Stimulated activated CD4-positive, alpha-beta T cell treated with anti-CD3 and anti-CD28 coated beads, Interleukin-1b, Interleukin-23, amount 100 ng/mL, for 1 hour (primary cell): ENCODE results near the gene CEP128.

ENCODE experiments used
- DNase-seq, 2 donors: peaks; one replicate each; pipeline ENCODE4 v3.0.0-alpha.2; 2020; ENCODE audit warnings: low read depth in 2 of 2

Gene CEP128

DNA sequence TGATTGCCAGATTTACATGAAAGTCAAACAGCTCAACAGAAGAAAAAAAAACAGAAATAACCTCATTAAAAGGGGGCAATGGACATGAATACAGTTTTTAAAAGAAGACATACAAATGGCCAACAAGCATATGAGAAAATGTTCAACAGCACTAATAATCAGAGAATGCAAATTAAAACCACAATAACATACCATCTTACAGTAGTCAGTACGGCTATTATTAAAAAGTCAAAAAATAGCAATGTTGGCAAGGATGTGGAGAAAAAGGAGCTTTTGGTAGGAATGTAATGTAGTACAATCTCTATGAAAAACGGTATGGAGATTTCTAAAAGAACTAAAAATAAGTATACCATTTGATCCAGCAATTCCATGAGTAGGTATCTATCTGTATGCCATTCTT is 272.1 kb downstream of the CEP128 start:
- DNase-seq, result no peak

DNA sequence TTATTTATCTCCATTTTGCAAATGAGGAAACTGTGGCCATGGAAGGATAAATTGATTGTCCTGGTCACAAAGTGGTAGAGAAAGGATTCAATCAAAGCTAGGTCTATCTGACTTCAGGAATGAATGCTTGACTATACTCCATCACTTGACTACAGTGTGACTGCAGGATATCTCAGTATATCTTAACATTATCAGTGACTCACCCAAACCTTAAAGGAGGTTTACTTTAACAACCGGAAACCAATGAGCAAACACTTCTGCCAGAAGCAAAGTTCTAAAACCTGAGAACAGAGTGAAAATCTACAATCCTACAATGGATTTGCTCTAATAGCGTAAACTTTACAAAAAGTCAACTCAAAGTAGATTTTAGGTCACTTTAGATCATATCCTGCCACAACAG is 277.0 kb downstream of the CEP128 start:
- no peak for DNase-seq

DNA sequence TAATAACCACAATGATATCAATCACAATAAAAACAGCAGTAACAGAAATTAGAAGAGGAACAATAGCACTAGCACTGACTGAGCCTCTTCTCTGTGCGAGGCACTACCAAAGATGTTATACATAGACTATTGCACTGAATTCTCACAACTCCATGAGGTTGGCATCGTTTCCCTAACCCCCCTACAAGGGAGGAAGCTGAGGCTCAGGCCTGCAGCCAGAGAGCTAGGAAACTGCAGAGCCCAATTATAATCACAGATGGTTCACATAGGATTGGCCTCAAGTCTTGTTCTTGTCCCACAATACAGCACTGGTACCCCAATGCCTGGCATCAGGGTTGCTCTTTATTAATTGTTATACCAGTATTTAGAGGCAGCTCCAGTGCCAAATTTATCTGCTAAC is 278.0 kb downstream of the CEP128 start:
- no peak for DNase-seq

DNA sequence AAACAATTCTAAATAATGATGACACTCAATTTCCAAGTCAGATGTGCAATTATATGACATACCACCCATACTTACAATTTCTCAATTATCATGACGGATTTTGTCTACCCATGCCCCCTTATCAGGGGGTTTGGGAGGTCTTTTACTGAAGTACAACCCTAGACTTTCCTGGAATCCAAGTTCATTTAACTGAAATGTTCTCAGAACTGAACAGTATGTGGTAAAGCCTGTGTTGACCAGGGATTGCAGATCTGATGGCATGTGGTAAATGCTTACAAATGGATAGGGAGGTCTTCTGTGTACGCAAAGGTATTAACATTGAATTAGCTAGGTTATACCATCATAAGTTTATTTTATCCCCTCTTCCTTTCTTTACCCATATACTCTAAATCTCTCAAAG is 281.8 kb downstream of the CEP128 start:
- DNase-seq, result no peak

DNA sequence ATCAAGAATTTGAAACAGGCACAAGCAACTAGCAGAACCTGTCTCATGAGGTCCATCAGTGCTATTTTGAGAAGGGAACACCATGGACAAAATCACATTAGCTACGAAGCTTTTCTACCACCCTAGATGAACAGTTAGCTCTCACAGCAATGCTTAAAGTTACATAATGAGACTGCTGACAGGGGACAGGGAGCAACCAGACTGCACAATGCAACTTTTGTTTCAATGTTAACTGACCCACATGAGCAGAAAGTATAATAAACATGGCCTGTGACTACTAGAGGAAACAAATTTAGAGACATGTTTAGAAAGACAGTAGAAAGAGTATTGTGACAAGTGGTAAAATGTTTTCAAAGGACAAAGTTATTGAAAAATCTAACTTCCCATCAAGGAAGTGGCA is 282.8 kb downstream of the CEP128 start:
- no peak for DNase-seq

DNA sequence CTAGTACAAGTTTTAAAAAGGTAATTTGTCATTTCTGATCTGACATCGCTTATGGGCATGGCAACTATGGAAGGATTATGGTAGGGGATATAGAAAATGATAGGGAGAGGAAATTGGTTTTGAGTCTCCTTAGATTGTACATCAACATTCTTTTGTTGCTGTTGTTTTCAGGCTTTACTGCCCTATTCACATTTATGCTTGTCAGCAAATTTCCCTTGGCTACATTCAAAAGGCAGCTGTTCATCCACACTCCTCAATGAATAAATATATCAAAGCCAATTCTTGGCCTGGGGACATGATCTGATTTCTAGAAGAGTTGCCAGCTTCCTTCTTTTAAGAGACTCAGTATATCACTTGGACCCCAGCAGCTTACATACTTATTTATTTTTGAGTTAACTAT is 283.4 kb downstream of the CEP128 start:
- DNase-seq, result no peak

DNA sequence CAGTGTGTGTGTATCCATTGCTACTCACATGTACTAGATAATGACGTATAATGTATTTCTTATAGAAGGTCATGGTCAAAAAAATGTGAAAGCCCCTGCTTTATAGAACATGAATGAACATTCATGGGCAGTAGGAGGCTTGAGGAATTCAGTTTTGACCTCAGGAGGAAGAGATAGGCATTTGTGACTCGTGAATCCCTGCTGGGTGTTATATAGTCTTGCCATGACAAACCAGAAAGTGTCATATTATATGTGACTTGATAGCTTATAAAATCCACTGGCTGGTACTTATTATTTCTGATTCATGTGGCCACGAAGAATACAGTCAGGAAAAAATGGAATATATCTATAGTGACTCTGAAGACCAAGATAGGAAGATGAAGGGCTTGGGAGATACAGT is 287.6 kb downstream of the CEP128 start:
- DNase-seq, result no peak

DNA sequence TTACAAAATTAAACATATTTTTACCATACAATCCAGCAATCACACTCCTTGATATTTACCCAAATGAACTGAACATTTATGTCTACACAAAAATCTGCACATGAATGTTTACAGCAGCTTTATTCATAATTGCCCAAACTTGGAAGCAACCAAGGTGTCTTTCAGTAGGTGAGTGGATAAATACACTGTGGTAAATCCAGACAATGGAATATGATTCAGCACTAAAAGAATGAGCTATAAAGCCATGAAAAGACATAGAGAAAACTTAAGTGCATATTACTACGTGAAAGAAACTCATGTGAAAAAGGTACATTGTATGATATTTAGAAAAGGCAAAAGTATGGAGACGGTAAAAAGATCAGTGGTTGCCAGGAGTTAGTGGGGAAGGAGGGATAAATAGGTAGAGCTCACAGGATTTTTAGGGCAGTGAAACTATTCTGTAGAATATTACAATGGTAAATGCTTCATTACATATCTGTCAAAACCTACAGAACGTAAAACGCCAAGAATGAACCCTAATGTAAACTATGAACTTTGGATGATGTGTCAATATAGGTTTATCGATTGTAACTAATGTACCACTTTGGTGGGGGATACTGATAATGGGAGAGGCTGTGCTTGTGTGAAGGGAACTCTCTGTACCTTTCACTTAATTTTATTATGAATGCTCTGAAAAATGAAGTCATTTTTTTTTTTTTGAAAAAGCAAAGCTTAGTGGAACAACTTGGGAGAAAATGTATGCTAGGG is 295.7 kb downstream of the CEP128 start:
- DNase-seq, result no peak

DNA sequence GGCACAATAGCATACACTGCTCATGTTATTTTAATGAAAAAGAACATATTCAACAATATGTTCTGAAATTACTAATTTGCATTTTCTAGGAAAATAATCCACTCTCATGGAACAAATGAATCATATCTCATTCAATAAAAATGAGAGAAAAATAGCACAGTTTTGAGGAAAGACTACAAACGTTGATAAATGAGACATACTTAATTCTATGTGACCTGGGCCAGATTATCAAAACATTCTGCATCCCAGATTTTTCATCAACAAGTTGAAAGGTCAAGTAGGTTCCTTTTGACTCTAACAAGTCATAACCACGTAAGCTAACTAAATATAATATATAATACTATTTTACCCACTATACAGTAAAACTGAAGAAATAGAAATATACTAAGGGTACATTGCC is 296.7 kb downstream of the CEP128 start:
- no peak for DNase-seq

DNA sequence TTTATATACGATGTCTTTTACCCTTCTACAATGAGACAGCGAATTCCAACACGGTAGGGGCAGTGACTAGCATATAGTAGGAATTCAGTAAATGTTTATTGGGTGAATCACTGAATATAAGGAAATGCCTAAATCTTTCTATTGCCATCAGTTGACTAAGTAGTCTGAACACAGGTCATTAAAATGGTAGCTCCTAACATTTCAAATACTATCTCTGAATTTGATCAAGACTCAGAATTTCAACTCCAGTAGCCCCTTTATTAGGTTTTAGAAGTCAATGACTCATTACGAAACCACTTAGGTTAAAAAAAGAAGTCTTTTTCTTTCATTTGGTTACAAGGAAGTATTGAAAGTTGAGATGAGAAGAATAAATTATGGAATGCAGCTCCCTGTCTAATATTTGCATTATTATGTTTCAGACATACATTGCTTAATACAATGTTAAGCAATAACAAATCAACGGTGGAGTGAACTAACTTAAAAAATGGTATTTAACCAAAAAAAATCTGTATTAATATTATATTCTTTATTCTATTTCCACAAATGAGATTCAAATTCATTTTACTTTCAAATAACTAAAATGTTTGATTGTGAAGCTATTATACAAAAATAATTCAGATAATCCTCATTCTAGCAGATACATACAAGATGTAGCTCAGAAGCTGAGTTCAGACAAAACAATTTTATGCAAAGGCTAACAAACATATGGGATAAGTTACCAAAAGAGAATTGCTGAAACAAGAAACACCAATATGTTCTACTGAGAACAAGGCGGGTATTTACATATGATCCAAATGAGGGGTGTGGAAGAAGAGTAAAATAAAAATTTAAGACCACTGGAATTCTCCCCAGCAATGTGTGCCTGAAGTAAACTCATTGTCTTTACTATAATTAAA is 302.7 kb downstream of the CEP128 start:
- no peak for DNase-seq

DNA sequence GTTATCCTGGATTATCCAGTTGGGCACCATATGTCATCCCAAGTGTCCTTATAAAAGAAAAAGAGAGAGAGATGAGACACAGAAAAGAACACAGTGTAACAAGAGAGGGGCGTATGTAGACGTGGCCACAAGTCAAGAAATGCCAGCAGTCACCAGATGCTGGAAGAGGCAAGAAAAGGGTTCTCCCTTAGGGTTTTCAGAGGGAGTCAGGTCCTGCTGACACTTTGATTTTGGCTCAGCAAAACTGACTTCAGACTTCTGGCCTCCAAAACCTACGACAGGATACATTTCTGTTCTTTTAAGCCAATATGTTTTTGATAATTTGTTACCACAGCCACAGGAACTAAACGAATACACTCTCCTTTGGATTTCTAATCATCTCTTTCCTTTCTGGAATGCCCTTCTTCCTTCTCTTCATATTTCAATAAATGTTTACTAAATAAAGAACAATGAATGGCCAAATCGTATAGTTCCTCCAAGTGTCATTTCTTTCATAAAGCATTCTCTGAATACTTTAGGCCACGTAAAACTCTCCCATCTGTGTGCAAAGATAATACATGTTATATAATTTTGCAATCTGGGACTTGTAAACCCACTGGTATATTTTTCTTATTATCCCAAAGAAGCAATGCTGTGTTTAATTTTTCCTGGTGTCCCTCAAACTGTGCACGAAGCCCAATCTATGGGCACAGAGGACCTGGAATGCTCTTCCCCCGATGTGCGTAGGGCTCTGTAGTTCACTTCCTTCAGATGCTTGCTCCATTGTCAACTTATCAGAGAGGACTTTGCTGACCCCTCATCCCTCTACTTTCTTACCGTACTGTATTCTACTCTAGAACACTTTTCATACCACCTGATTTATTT is 303.6 kb downstream of the CEP128 start:
- DNase-seq, result no peak

DNA sequence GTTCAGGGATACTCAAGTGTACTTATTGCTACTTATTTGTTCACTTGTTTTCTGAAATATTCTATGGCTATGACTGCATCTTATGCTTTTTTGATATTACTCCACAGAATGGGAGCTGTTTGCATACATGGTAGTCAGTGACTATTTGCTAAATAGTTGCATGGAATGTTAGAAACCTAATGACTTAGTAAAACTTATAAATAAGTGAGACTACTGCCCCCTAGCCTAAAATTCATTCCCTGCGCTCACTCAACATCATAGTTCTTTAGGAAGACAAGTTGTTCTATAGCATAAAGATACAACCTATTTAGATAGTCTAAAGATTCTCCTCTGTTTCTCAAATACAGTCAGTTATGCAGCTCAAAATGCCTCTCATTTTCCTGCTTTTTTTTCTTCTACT is 305.5 kb downstream of the CEP128 start:
- no peak for DNase-seq

DNA sequence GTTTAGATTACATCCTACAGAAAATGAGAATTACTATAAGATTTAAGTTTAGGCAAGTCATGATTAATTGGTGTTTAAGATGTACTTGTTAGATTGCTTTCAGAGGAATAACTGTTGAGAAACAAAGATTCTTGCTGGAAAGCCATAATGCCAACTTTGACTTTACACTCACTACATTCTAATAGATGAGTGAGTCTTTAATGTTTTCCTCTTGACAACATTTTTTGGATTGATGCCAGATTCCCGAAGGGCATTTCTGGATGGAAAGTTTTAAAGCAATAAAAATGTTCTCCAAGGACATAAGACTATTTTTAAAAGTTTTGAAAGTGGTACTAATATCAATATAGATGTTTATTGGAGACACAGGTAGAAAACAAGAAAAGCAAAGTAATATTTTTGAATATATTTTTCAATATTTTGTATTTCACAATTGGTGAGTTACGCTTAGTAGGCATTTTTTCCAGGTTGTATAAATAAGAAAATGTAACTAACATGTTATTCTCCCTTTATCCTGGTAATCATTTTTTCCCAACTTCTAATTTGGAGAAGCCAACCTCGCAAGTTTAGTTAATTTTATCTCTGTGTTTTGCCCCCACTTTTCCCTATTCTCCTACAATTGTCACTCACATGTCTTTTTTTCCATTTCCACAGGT is 307.3 kb downstream of the CEP128 start:
- no peak for DNase-seq

DNA sequence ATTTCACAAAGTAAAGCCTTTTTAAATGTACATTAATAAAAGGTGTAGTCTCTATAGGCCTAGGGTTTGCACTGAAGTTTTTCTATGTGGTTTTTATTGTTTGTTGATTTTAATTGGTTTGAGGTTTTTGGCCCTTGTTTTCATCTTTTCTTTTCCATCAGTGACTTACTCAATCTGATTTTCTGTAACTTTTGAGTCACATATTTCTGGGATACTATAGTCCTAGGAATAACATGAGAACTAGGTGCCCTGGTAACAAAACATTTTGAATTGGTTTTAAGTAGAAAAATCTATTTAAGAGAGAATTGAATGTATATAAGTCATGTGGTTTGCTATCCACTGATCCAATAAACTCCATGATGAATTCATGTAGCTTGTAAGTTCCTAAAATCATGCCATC is 311.9 kb downstream of the CEP128 start:
- DNase-seq, result no peak

DNA sequence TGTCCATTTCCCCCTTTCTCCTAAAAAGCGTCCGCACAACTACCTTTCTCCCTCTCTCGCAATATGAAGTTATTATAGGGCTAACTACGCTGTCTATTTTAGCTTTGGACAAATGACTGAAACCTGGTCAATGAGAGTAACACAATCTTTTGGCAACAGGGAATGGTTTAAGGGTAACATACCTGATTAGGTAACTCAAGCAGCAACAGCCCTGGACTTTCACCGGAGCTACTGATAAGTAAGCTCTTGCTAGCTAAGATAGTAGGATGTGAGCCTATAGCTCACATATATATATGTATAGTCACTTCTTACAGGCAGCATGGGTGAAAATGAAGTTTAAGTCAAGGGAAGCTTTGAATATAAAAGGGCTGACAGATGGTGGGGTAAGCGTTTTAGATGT is 313.0 kb downstream of the CEP128 start:
- DNase-seq, result no peak

DNA sequence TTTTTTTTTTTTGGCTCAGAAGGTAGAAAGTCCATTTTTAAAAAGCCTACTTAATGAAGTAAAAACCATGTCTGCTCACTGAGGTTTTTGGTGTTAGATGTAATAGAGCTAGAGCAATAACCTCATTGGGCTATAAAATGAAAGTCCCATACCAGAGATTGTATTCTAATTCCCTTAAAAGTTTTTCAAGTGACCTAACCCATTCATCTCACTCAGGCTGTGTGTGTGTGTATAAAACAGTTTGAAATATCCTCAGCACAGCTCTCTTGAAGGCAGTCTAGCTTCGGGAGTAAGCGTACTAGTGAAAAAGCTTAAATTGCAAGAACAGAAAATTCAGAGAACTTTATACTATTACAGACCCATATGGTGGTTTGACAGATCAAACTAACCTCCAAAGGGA is 313.8 kb downstream of the CEP128 start:
- no peak for DNase-seq

DNA sequence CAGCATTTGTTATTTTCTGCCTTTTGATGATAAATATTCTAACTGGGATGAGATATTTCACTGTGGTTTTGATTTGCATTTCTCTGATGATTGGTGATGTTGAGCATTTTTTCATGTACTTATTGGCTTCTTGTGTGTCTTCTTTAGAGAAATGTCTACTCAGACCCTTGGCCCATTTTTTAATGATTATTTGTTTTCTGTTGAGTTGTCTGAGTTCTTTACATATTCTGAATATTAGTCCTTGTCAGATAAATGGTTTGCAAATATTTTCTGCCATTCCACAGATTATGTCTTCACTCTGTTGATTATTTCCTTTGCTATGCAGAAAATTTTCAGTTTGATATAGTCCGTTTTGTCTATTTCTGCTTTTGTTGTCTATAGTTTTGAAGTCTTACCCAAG is 317.0 kb downstream of the CEP128 start:
- DNase-seq, result no peak

DNA sequence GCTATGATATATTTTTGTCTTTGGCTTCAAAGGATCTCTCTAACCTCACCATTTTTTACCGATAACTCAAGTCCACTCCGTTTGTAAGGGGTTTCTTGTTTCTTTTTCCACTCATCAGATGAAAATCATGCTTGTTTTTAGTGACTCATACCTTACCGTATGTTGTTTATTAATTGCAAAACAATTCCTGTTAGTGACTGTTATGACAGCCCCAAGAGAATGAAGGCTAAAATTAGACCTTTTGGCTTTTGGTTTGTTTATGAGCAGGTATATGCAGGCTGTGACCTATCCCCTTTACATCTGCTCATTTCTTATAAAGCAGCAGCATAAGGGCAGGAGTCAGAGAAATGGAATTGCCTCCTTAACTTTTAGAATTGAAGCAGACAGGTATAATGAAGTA is 319.8 kb downstream of the CEP128 start:
- DNase-seq, result no peak

DNA sequence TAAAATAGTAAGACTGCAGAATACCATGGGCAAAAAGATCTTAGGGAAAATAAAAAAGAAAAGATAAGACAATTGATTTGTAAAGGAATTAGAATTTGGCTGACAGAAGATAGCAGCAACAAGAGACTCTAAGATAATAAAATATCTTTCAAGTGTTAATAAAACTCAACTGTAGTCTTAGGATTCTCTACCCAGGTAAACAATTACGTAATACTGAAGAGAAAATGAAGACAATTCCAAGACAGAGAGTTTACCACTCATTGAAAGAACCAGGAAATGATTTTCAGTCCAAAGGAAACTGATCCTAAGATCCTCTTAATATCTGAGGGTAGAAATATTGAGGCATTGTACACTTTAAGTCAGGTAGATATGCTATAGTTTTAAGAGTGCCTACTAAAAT is 321.1 kb downstream of the CEP128 start:
- no peak for DNase-seq

DNA sequence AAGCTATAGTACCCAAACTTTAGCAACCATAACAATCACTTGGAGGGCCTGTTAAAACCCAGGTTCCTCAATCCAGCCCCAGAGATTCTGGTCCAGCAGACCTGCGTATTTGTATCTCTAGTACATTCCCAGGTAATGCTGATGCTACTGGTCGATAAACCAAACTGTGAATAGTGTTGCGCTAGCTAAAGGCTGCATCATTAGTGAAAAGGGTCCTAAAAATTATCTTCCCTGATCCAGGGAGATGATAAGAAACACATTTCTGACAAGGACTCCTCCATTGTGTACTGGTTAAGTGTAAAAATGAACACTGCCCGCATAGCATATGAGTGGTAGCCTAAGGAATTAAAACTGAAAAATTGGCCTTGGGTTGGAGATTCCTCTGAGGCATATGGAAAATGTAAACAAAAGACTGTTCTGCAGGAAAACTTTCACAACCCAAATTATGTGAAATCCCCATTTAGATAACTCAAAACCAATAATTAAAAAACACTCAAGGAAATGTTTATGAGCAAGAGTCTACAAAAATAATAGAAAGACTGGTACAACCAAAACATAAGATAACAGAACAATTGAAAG is 322.7 kb downstream of the CEP128 start:
- DNase-seq, result no peak

DNA sequence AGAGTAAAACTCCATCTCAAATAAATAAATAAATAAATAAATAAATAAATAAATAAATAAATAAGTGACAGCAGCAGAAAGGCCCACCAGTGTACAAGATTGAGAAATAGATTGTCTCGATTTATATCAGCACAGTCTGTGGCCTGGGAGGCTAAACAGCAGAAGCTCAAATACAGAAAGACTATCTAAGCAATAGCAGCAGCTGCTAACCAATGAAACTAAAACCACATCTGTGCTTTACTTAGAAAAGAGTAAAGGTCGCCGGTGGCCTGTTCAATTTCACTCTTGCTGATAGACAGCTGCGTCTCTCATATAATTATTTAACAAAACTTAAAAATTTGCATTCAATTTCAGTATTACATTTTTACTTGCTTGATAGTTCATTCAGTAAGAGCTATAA is 325.7 kb downstream of the CEP128 start:
- DNase-seq, result no peak
